HAP-1 (cell line): Measurements from ENCODE around the gene TTN.

Source experiments
- DNase-seq, 2 experiments: peaks; one replicate each; pipeline ENCODE4 v3.0.0-alpha.2; 2016 to 2020; ENCODE audit warnings: low spot score in 2 of 2
- H3K27me3 ChIP-seq: fragments of 250-450 bp; sonication (Bioruptor Pico); 2 replicates; pipeline ENCODE4 v1.5.1; 2020; ENCODE audit warnings: low read depth, mild to moderate bottlenecking, moderate library complexity
- H3K36me3 ChIP-seq: fragments of 250-450 bp; sonication (Bioruptor Pico); replicated peaks from 2 replicates; pipeline ENCODE4 v1.5.1; 2020; ENCODE audit warnings: mild to moderate bottlenecking
- H3K4me1 ChIP-seq: fragments of 250-450 bp; sonication (Bioruptor Pico); 2 replicates; pipeline ENCODE4 v1.5.1; 2020; ENCODE audit warnings: mild to moderate bottlenecking
- H3K4me3 ChIP-seq: fragments of 250-450 bp; sonication (Bioruptor Pico); 2 replicates; pipeline ENCODE4 v1.5.1; 2020; ENCODE audit warnings: mild to moderate bottlenecking, moderate library complexity
- H3K9me3 ChIP-seq: fragments of 250-450 bp; sonication (Bioruptor Pico); 2 replicates; pipeline ENCODE4 v1.5.1; 2020; ENCODE audit warnings: mild to moderate bottlenecking, moderate library complexity
- in situ Hi-C: fragments of 300-500 bp; cut with MboI; formaldehyde crosslinking; loops from 3 replicates; pipeline ENCODE4 v1.14.3; 2020; ENCODE audit warnings: low sequenced_read_pairs, inconsistent platforms, mixed read lengths

Gene TTN

GRCh38 chr2:178523596-178524134 lies 283.6 kb downstream of the TTN start:
- H3K4me3 ChIP-seq, result no peak overlapping the region
- in situ Hi-C loops, result no loop called here
- no peak for DNase-seq
- no peaks in the 10 kb centered on the region for H3K27me3 ChIP-seq
- 0 out of 2 replicates have a peak, but pooled peaks cover 2% of the 10 kb centered on the region for H3K9me3 ChIP-seq
- H3K36me3 ChIP-seq, result peaks cover 3% of the 10 kb centered on the region
- H3K4me1 ChIP-seq, result no peaks in the 10 kb centered on the region

DNA sequence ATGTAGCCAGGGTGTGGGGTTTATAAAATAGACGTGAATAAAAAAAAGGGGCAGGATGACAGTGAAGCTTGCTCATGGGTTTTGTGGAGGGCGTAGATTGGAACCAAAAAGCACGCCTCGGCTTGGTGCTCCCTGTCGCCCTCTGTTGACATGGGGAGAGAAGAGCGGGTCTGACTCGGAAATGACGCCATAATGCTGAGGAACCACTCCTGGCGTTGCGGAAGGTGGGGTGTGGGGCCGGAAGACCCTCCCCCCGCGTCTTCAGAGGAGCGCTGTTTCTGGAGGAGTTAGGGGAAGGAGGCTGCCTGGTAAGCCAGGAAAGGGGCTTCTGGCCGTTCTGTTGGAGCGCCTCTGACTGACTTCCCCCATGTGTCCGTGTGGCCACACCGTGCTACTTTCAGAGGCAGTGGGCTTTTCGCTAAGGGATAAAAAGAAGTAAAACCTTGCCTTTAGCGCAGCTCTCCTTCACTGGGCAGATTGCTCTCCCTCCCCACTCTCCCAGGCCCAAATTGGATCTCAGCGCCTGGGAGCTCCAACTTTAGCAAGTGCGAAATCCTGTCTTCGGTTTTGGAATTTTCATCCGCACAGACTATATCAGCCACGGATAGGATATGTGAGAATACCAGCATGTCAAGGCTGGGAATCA lies 284.1 kb downstream of the TTN start:
- Histone ChIP-seq H3K4me1 (no peaks in the 10 kb centered on the region), H3K27me3 (no peaks in the 10 kb centered on the region), H3K9me3 (0 out of 2 replicates have a peak, but pooled peaks cover 2% of the 10 kb centered on the region), H3K36me3 (peaks cover 3% of the 10 kb centered on the region), H3K4me3 (no peak overlapping the region)
- in situ Hi-C loops, result no loop called here
- DNase-seq, result peak in 1 of 2 experiments; percentile 42

DNA sequence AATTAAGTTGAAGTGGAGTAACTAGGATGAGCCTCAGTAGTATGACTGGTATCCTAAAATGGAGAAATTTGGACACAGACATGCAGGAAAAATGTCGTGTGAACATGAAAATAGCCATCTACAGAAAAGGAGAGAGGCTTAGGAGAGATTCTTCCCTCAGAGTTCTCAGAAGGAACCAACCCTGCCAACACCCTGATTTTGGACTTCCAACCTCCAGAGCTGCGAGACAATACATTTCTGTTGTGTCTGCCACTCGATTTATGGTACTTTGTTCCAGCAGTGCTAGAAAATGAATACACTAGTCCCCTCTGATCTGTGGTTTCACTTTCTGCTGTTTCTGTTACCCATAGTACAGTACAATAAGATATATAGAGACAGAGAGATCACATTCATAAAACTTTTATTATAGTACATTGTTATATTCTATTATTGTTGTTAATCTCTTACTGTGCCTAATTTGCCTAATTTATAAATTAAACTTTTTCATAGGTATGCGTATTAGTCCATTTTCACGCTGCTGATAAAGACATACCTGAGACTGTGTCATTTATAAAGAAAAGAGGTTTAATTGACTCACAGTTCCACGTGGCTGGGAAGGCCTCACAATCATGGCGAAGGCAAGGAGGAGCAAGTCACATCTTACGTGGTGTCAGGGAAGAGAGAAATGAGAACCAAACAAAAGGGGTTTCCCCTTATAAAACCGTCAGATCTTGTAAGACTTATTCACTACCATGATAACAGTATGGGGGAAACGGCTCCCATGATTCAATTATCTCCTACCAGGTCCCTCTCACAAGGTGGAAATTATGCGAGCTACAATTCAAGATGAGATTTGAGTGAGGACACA lies 285.7 kb downstream of the TTN start:
- DNase-seq, result no peak
- no peaks in the 10 kb centered on the region for H3K4me1 ChIP-seq
- no peak overlapping the region for H3K4me3 ChIP-seq
- peaks cover 3% of the 10 kb centered on the region for H3K36me3 ChIP-seq
- H3K27me3 ChIP-seq, result no peaks in the 10 kb centered on the region
- in situ Hi-C loops, result no loop called here
- H3K9me3 ChIP-seq, result 0 out of 2 replicates have a peak, but pooled peaks cover 2% of the 10 kb centered on the region

- DNase-seq, result no peak
- H3K27me3 ChIP-seq, result no peaks in the 10 kb centered on the region
- H3K9me3 ChIP-seq, result no peaks in the 10 kb centered on the region
- H3K4me3 ChIP-seq, result no peak overlapping the region
- in situ Hi-C loops, result no loop called here
- H3K4me1 ChIP-seq, result no peaks in the 10 kb centered on the region; the same call in 1 of the 2 replicates
- peaks cover 3% of the 10 kb centered on the region for H3K36me3 ChIP-seq
Observed at GRCh38 chr2:178517496-178517895, 289.7 kb downstream of the TTN start.

GRCh38 chr2:178514664-178515063 lies 292.6 kb downstream of the TTN start:
- in situ Hi-C loops, result no loop called here
- DNase-seq, result no peak
- H3K36me3 ChIP-seq, result no peaks in the 10 kb centered on the region; the same call in 1 of the 2 replicates

GRCh38 chr2:178513876-178514275 lies 293.3 kb downstream of the TTN start:
- no peaks in the 10 kb centered on the region for H3K27me3 ChIP-seq
- H3K36me3 ChIP-seq, result no peaks in the 10 kb centered on the region; the same call in 1 of the 2 replicates
- in situ Hi-C loops, result no loop called here
- peaks cover 4% of the 10 kb centered on the region for H3K4me1 ChIP-seq
- no peaks in the 10 kb centered on the region for H3K9me3 ChIP-seq
- DNase-seq, result no peak
- no peak overlapping the region for H3K4me3 ChIP-seq

More at GRCh38 chr2:178514664-178515063, 292.6 kb downstream of the TTN start:
- Histone ChIP-seq H3K4me3 (no peak overlapping the region), H3K4me1 (peaks cover 4% of the 10 kb centered on the region), H3K27me3 (no peaks in the 10 kb centered on the region), H3K9me3 (no peaks in the 10 kb centered on the region)

DNA sequence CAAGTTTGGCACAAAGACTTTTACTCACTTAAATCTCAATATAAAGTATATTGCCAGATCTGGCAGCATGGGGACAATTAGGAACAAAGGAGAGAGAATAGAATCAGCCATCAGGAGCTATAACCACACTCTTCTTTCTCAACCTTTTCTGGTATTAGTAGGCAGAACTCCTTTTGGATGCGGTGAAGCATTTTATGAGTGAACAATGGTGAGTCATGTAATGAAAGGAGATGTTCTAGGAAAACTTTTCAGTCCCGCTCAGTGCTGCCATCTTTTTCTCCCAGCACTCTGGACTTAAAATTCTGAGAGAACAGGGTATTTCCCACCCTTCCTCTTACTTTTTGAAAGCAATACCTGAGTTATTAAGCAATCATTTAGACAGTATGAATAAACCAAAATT lies 294.7 kb downstream of the TTN start:
- H3K4me1 ChIP-seq, result peaks cover 8% of the 10 kb centered on the region
- peak in 1 of 2 experiments; percentile 13 for DNase-seq
- no peaks in the 10 kb centered on the region for H3K27me3 ChIP-seq
- no peak overlapping the region for H3K4me3 ChIP-seq
- no peaks in the 10 kb centered on the region; the same call in 1 of the 2 replicates for H3K36me3 ChIP-seq
- no peaks in the 10 kb centered on the region for H3K9me3 ChIP-seq
- in situ Hi-C loops, result no loop called here

DNA sequence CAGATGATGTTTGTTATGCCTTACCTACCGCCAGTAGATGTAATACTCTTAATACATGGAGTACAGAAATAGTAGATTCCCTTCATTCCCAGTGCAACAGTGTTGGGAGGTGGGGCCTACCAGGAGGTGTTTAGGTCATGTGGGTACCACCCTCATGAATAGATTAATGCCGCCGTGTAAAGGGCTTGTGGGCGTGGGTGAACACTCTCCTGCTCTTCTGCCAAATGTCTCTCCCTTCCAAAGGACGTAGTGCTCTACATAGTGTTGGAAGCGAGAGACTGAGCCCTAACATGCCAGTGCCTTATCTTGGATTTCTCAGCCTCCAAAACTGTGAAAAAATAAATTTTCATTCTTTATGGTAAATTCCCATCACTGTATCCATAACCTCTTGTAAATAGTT lies 296.8 kb downstream of the TTN start:
- no peak for DNase-seq

GRCh38 chr2:178508646-178509045 lies 298.6 kb downstream of the TTN start:
- no peak for DNase-seq
- H3K27me3 ChIP-seq, result no peaks in the 10 kb centered on the region
- in situ Hi-C loops, result no loop called here
- peaks cover 23% of the 10 kb centered on the region for H3K4me1 ChIP-seq
- no peak overlapping the region for H3K4me3 ChIP-seq
- H3K9me3 ChIP-seq, result no peaks in the 10 kb centered on the region
- H3K36me3 ChIP-seq, result peaks cover 4% of the 10 kb centered on the region

More for the DNA sequence above, 296.8 kb downstream of the TTN start:
- Histone ChIP-seq H3K4me3 (no peak overlapping the region), H3K27me3 (no peaks in the 10 kb centered on the region), H3K9me3 (no peaks in the 10 kb centered on the region), H3K36me3 (no peaks in the 10 kb centered on the region; the same call in 1 of the 2 replicates), H3K4me1 (peaks cover 23% of the 10 kb centered on the region)
- in situ Hi-C loops, result no loop called here

DNA sequence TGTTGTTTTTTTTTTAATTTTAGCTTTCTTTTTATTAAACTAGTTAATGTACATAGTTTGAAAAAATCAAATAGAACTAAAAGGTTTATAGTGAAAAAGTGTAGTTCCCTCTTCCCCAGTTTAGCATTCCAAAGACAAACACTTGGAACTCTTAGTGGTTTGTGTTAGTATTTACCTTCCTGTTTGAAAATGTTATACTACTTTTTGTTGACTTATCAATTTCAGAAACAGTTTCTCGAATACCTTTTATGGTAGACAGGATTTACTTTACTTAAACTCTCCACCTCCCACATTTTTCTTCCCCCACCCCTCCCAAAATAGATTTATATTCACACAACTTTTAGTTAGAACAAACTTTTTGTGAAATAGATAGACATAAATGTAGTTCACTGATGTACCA lies 300.3 kb downstream of the TTN start:
- Histone ChIP-seq H3K27me3 (no peaks in the 10 kb centered on the region), H3K36me3 (peaks cover 18% of the 10 kb centered on the region), H3K4me1 (peaks cover 18% of the 10 kb centered on the region), H3K4me3 (no peak overlapping the region), H3K9me3 (no peaks in the 10 kb centered on the region)
- DNase-seq, result no peak
- in situ Hi-C loops, result no loop called here

DNA sequence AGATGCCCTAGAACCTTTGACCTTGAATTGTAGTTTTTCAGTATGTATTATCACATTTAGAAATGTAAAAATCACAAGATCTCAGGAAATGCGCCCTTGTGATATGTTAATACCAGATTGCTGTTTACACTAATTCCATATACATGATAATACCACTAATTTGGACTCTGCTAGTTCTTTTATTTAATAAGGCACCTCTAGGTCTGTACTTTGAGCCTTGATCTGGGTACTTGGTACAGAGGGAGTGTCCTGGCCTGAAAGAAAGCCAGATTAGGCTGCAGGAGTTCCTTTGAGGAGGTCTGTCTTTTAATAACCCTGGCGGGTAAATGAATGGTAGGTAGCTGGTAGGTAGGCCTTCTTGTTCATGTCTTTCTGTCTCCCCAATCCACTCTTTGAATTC lies 300.7 kb downstream of the TTN start:
- in situ Hi-C loops, result no loop called here
- no peaks in the 10 kb centered on the region for H3K27me3 ChIP-seq
- DNase-seq, result peak; percentile 49 to 84
- H3K36me3 ChIP-seq, result peaks cover 22% of the 10 kb centered on the region
- no peaks in the 10 kb centered on the region for H3K9me3 ChIP-seq
- H3K4me1 ChIP-seq, result peaks cover 18% of the 10 kb centered on the region
- no peak overlapping the region for H3K4me3 ChIP-seq

- Histone ChIP-seq H3K27me3 (no peaks in the 10 kb centered on the region), H3K4me1 (peaks cover 18% of the 10 kb centered on the region), H3K9me3 (no peaks in the 10 kb centered on the region), H3K4me3 (no peak overlapping the region), H3K36me3 (peaks cover 26% of the 10 kb centered on the region)
- peak in 1 of 2 experiments; percentile 28 for DNase-seq
- in situ Hi-C loops, result no loop called here
Observed at GRCh38 chr2:178506101-178506500, 301.1 kb downstream of the TTN start.

GRCh38 chr2:178502751-178503150 lies 304.5 kb downstream of the TTN start:
- no peak overlapping the region for H3K4me3 ChIP-seq
- DNase-seq, result no peak
- no peaks in the 10 kb centered on the region for H3K27me3 ChIP-seq
- no peaks in the 10 kb centered on the region for H3K9me3 ChIP-seq
- H3K4me1 ChIP-seq, result peaks cover 26% of the 10 kb centered on the region
- peaks cover 47% of the 10 kb centered on the region for H3K36me3 ChIP-seq
- in situ Hi-C loops, result no loop called here

DNA sequence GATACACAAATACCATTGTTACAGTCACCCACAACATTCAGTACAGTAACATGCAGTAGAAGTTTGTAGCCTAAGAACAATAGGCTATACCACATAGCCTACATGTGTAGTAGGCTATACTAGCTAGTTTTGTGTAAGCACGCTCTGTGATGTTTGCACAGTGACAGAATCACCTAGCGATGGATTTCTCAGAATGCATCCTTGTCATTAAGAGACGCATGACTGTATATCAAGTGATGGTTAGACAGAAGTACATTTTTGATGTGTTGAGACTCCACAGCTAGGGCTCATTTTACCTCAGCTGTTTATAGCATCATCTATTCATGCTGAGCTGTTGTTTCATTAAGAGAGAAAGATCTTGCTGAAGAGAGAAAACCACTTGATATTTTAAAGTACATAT lies 307.6 kb downstream of the TTN start:
- Histone ChIP-seq H3K27me3 (no peaks in the 10 kb centered on the region), H3K4me3 (no peak overlapping the region), H3K9me3 (no peaks in the 10 kb centered on the region), H3K4me1 (peaks cover 13% of the 10 kb centered on the region), H3K36me3 (peaks cover 63% of the 10 kb centered on the region)
- in situ Hi-C loops, result no loop called here
- DNase-seq, result no peak
